Karpas-422 (cell line): ENCODE results near the gene CTDP1. TPM values are rescaled to one million over a fixed set of nuclear protein-coding genes. Genes with fewer than 3 reads are reported as not detected.

Source experiments
- DNase-seq: peaks from one replicate; pipeline ENCODE4 v3.0.0-alpha.2; 2015
- H2AFZ ChIP-seq: fragments of 200-600 bp; sonication (generic); 2 replicates; pipeline ENCODE4 v1.6.1; 2014; ENCODE audit warnings: antibody characterized with exemption, low read length, mixed read lengths
- H3K27ac ChIP-seq: fragments of 200-600 bp; sonication (generic); 2 replicates; pipeline ENCODE4 v1.5.1; 2014; ENCODE audit warnings: mild to moderate bottlenecking, low read length, moderate library complexity
- H3K27me3 ChIP-seq: fragments of 200-600 bp; sonication (generic); 2 replicates; pipeline ENCODE4 v1.6.1; 2014; ENCODE audit warnings: low read length, mixed read lengths
- H3K36me3 ChIP-seq: fragments of 200-600 bp; sonication (generic); 2 replicates; pipeline ENCODE4 v1.6.1; 2014; ENCODE audit warnings: low read length, mixed read lengths; ENCODE audit not compliant: insufficient read depth
- H3K4me1 ChIP-seq: fragments of 200-600 bp; sonication (generic); 2 replicates; pipeline ENCODE4 v1.6.1; 2014; ENCODE audit warnings: mild to moderate bottlenecking, low read length, mixed read lengths
- H3K4me2 ChIP-seq: fragments of 200-600 bp; sonication (generic); 2 replicates; pipeline ENCODE4 v1.6.1; 2014; ENCODE audit warnings: low read length, low read depth, mild to moderate bottlenecking; ENCODE audit not compliant: poor library complexity, severe bottlenecking
- H3K4me3 ChIP-seq: fragments of 200-600 bp; sonication (generic); 2 replicates; pipeline ENCODE4 v1.5.1; 2014; ENCODE audit warnings: mild to moderate bottlenecking, antibody characterized with exemption, low read length, mixed read lengths
- H3K79me2 ChIP-seq: fragments of 200-600 bp; sonication (generic); 2 replicates; pipeline ENCODE4 v1.6.1; 2014; ENCODE audit warnings: mild to moderate bottlenecking, low read length, mixed read lengths
- H3K9ac ChIP-seq: fragments of 200-600 bp; sonication (generic); 2 replicates; pipeline ENCODE4 v1.6.0; 2014; ENCODE audit warnings: low read length
- H3K9me2 ChIP-seq: fragments of 200-600 bp; sonication (generic), shearing (Covaris generic); replicated peaks from 2 replicates; pipeline ENCODE4 v1.6.0; 2014; ENCODE audit warnings: mild to moderate bottlenecking, low read length, moderate library complexity; ENCODE audit not compliant: insufficient read depth
- H3K9me3 ChIP-seq: fragments of 300-700, 200-600 bp; sonication (generic); 2 replicates; pipeline ENCODE4 v1.6.1; 2014; ENCODE audit warnings: low read length, mixed read lengths
- H4K20me1 ChIP-seq: fragments of 200-600 bp; sonication (generic); 2 replicates; pipeline ENCODE4 v1.6.1; 2014; ENCODE audit warnings: mild to moderate bottlenecking, antibody characterized with exemption, low read length, low read depth; ENCODE audit not compliant: insufficient read depth
- total RNA-seq: library from RNA; depleted of rRNA; stranded (reverse); fragments of >200 nt; shearing (Covaris generic); gene quantifications from 2 replicates; pipeline ENCODE4 v1.2.3, GENCODE V29; 2014; ENCODE audit warnings: low replicate concordance

CTDP1 gene
- total RNA-seq, 1 experiment from 2014 or later = 14.1 TPM

DNA sequence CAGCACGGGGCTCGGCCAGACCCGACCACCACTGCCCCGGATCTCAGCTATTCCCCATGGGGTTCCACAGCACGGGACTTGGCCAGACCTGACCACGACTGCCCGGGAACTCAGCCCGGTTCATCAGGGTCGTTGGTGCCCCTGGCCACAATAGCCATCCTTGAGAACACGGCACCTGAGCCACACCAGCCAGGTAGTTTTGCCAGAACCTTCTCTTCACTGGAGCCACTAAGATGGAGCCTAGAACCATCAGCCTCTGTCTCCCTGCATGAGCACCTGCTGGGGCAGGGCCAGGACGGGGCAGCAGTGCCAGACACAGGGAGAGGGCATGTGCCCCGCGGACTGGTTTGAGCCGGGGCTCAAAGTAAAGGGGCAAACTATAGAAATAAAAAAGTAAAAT lies 106.7 kb downstream of the CTDP1 start:
- Histone ChIP-seq H3K79me2 (no peaks in the 10 kb centered on the region), H3K9me3 (peaks cover 3% of the 10 kb centered on the region; the same call in 1 of the 2 replicates), H3K9me2 (no peaks in the 10 kb centered on the region), H3K4me3 (no peak overlapping the region), H3K4me1 (no peaks in the 10 kb centered on the region), H3K4me2 (no peak overlapping the region), H3K27me3 (no peaks in the 10 kb centered on the region), H4K20me1 (no peaks in the 10 kb centered on the region), H3K36me3 (no peaks in the 10 kb centered on the region), H3K9ac (no peak overlapping the region), H3K27ac (no peak overlapping the region), H2AFZ (no peak overlapping the region)
- DNase-seq = no peak

- Histone ChIP-seq H3K27me3 (no peaks in the 10 kb centered on the region), H3K9me3 (peaks cover 3% of the 10 kb centered on the region; the same call in 1 of the 2 replicates), H3K9me2 (no peaks in the 10 kb centered on the region), H4K20me1 (no peaks in the 10 kb centered on the region), H3K36me3 (no peaks in the 10 kb centered on the region), H3K4me1 (no peaks in the 10 kb centered on the region), H3K79me2 (no peaks in the 10 kb centered on the region), H3K4me2 (no peak overlapping the region), H3K9ac (no peak overlapping the region), H3K4me3 (no peak overlapping the region), H3K27ac (no peak overlapping the region), H2AFZ (no peak overlapping the region)
- no peak for DNase-seq
Measured at GRCh38 chr18:79786786-79787526, 107.4 kb downstream of the CTDP1 start.

GRCh38 chr18:79787527-79787864 lies 107.9 kb downstream of the CTDP1 start:
- H3K9ac ChIP-seq = no peak overlapping the region
- no peaks in the 10 kb centered on the region for H3K4me1 ChIP-seq
- H2AFZ ChIP-seq = no peak overlapping the region
- H3K79me2 ChIP-seq = no peaks in the 10 kb centered on the region
- no peaks in the 10 kb centered on the region for H3K36me3 ChIP-seq
- H3K4me2 ChIP-seq = no peak overlapping the region
- no peak for DNase-seq
- H3K27me3 ChIP-seq = no peaks in the 10 kb centered on the region
- peaks cover 3% of the 10 kb centered on the region; the same call in 1 of the 2 replicates for H3K9me3 ChIP-seq
- no peak overlapping the region for H3K27ac ChIP-seq
- no peaks in the 10 kb centered on the region for H3K9me2 ChIP-seq
- H4K20me1 ChIP-seq = no peaks in the 10 kb centered on the region
- no peak overlapping the region for H3K4me3 ChIP-seq

GRCh38 chr18:79787865-79788733 lies 108.5 kb downstream of the CTDP1 start:
- H3K27me3 ChIP-seq = no peaks in the 10 kb centered on the region
- no peak overlapping the region for H2AFZ ChIP-seq
- H3K9me2 ChIP-seq = no peaks in the 10 kb centered on the region
- H3K36me3 ChIP-seq = no peaks in the 10 kb centered on the region
- no peaks in the 10 kb centered on the region for H3K4me1 ChIP-seq
- H3K4me3 ChIP-seq = no peak overlapping the region
- H3K27ac ChIP-seq = no peak overlapping the region
- no peaks in the 10 kb centered on the region for H4K20me1 ChIP-seq
- DNase-seq = no peak
- H3K9me3 ChIP-seq = peaks cover 3% of the 10 kb centered on the region; the same call in 1 of the 2 replicates
- no peak overlapping the region for H3K9ac ChIP-seq
- H3K79me2 ChIP-seq = no peaks in the 10 kb centered on the region
- H3K4me2 ChIP-seq = no peak overlapping the region

- H4K20me1 ChIP-seq = no peaks in the 10 kb centered on the region
- DNase-seq = no peak
- H3K4me2 ChIP-seq = no peak overlapping the region
- no peak overlapping the region for H3K4me3 ChIP-seq
- H2AFZ ChIP-seq = no peak overlapping the region
- no peak overlapping the region for H3K9ac ChIP-seq
- no peaks in the 10 kb centered on the region for H3K4me1 ChIP-seq
- H3K36me3 ChIP-seq = no peaks in the 10 kb centered on the region
- no peaks in the 10 kb centered on the region for H3K27me3 ChIP-seq
- no peaks in the 10 kb centered on the region for H3K9me2 ChIP-seq
- no peaks in the 10 kb centered on the region for H3K79me2 ChIP-seq
- H3K9me3 ChIP-seq = peaks cover 3% of the 10 kb centered on the region; the same call in 1 of the 2 replicates
- H3K27ac ChIP-seq = no peak overlapping the region
Measured at GRCh38 chr18:79788734-79789085, 109.1 kb downstream of the CTDP1 start.

GRCh38 chr18:79789091-79789891 lies 109.7 kb downstream of the CTDP1 start:
- H3K9ac ChIP-seq = no peak overlapping the region
- H3K4me2 ChIP-seq = no peak overlapping the region
- no peak overlapping the region for H3K4me3 ChIP-seq
- H3K9me3 ChIP-seq = peaks cover 3% of the 10 kb centered on the region; the same call in 1 of the 2 replicates
- no peaks in the 10 kb centered on the region for H3K4me1 ChIP-seq
- H2AFZ ChIP-seq = no peak overlapping the region
- H3K36me3 ChIP-seq = no peaks in the 10 kb centered on the region
- H4K20me1 ChIP-seq = no peaks in the 10 kb centered on the region
- no peak overlapping the region for H3K27ac ChIP-seq
- no peaks in the 10 kb centered on the region for H3K9me2 ChIP-seq
- no peak for DNase-seq
- H3K79me2 ChIP-seq = no peaks in the 10 kb centered on the region
- no peaks in the 10 kb centered on the region for H3K27me3 ChIP-seq

GRCh38 chr18:79789901-79790890 lies 110.6 kb downstream of the CTDP1 start:
- H3K9me3 ChIP-seq = peaks cover 3% of the 10 kb centered on the region; the same call in 1 of the 2 replicates
- no peaks in the 10 kb centered on the region for H3K36me3 ChIP-seq
- H3K4me3 ChIP-seq = no peak overlapping the region
- DNase-seq = no peak
- no peak overlapping the region for H3K27ac ChIP-seq
- no peak overlapping the region for H3K4me2 ChIP-seq
- no peak overlapping the region for H2AFZ ChIP-seq
- no peaks in the 10 kb centered on the region for H3K79me2 ChIP-seq
- no peaks in the 10 kb centered on the region for H3K9me2 ChIP-seq
- no peak overlapping the region for H3K9ac ChIP-seq
- no peaks in the 10 kb centered on the region for H4K20me1 ChIP-seq
- no peaks in the 10 kb centered on the region for H3K4me1 ChIP-seq
- no peaks in the 10 kb centered on the region for H3K27me3 ChIP-seq
